C4-2B (cell line): Measurements from ENCODE around the gene ATP5F1D.

ENCODE experiments used
- H3K27ac ChIP-seq: fragments of 450-650 bp; 2 replicates; pipeline ENCODE4 v1.5.1; 2017
- ZFX ChIP-seq: fragments of 450-650 bp; IDR thresholded peaks from 2 replicates; pipeline ENCODE4 v1.6.1; 2017
- TF ChIP-seq, protein P1 (sequence below): fragments of 450-650 bp; conservative IDR thresholded peaks from 2 replicates; pipeline ENCODE4 v1.5.1; 2017; ENCODE audit warnings: mild to moderate bottlenecking

ATP5F1D gene

DNA sequence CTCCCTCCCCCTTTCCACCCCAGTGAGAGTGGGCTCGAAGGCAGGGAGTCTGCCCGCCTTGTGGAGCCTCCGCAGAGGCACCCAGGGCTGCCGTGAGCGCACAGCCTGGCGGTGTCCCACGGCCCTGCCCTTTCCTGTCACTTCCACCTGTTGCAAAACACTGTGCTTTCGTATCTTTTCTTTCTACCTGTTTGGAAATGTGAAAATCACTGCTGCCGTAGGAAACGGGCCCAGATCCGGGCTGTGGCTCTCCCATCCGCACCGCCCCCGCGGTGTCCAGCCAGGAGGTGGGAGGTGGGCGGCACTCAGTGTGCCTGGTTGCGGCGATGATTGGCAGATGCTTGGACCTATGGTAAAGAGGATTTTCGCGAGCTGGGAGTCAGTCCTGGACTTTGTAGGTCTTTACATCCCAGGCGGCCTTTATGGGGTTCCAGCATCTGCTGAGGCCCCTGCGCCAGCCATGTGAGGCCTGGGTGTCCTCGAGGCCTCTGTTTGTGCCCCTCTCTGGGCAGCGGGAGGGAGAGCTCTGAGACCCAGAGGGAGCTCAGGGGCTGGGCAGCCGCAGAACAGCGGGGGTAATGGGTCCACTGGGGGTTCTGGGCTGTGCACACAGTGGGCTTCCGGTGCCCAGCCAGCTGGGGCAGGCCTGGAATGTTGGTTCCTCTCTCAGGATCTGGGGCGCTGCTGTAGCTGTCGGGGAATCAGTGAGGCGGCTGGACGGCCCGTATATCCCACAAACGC lies 29.9 kb upstream of the ATP5F1D start:
- no peak for TF ChIP-seq ZFX
- TF ChIP-seq, protein P1, sequence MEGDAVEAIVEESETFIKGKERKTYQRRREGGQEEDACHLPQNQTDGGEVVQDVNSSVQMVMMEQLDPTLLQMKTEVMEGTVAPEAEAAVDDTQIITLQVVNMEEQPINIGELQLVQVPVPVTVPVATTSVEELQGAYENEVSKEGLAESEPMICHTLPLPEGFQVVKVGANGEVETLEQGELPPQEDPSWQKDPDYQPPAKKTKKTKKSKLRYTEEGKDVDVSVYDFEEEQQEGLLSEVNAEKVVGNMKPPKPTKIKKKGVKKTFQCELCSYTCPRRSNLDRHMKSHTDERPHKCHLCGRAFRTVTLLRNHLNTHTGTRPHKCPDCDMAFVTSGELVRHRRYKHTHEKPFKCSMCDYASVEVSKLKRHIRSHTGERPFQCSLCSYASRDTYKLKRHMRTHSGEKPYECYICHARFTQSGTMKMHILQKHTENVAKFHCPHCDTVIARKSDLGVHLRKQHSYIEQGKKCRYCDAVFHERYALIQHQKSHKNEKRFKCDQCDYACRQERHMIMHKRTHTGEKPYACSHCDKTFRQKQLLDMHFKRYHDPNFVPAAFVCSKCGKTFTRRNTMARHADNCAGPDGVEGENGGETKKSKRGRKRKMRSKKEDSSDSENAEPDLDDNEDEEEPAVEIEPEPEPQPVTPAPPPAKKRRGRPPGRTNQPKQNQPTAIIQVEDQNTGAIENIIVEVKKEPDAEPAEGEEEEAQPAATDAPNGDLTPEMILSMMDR, result no peak
- no peak overlapping the region; the same call in 1 of the 2 replicates for H3K27ac ChIP-seq

DNA sequence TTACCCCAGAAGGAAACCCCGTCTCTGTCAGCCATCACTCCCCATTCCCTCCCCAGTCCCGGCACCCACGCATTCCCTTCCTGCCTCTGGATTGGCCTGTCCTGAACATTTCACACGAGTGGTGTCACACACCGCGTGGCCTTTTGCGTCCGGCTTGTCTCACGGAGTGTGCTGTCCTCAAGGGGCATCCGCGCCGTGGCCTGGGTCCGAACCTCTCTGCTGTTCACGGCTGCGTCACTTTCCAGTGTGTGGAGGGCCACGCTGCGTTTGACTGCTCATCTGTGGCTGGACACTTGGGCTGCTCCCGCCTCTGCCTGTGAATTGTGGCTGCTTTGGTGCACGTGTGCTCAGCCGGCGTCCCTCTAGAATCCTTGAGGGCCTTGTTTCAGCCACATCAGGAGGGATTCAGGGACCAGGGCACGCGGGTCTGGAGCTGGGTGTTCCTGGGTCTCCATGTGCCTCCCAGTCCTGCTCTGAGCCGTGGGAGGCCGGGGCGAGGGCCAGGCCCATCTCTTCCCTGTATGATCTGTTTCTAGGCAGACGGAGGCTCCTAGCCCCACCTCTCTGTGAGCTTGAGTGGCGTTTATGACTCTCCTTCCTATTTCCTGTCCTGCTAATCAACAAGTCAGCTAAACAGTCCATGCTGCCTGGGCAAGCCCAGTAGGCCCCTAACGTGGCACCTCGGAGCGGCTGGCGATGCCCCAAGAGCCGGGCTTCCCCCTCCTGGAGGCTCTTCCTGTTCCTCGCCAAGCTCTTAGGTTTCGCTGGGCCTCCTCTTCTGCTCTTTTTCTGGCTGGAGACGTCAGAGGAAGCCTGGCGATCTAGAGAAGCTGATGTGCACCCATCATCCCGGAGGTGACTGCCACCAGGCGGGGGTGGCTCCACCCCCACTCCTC lies 27.9 kb upstream of the ATP5F1D start:
- TF ChIP-seq ZFX, result no peak
- TF ChIP-seq, protein P1, result no peak
- peak overlapping the region; percentile 18; the same call in 1 of the 2 replicates for H3K27ac ChIP-seq

- peak overlapping the region; percentile 18; the same call in 1 of the 2 replicates for H3K27ac ChIP-seq
- TF ChIP-seq, protein P1, result no peak
- no peak for TF ChIP-seq ZFX
These were observed 27.2 kb upstream of the ATP5F1D start for GRCh38 chr19:1214299-1214861.

DNA sequence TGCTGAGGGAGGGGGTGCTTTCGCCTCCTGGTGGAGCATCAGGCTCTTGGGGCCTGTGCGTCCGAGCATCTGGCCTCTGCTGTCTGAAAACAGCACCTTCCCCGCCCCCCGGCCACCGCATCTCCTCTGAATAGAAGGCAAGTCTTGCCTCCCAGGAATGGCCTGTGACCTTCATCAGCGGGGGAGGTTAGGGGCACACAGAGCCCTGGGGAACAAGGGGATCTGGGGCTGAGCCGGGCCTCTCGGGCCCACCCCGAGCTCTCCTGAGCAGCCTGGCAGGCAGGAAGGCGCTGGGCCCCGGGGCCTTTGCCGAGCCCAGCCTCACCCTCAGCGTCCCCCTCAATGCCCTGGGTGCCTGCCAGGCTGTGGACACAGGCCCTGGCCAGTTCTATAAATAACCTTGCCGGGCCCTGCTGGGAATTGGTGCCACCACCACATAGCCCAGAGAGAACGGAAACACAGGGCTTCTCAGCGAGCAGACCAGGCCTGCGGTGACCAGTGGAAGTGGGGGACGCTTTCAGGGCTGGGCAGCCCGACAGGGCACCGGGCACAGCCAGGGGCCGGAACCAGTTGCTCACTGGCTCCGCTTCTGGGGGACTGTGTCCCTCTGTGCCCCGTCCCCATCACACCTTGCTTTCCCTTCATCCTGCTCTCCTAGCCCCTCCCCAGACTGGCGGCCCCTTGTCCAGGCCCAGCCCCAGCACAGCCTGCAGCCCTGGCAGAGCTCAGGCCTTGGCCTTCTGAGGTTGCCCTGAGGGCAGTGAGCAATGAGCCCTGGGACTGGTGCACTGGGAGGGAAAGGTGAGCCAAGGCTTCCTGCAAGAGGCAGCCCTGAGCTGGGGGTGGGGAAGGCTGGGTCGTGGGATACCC lies 26.5 kb upstream of the ATP5F1D start:
- TF ChIP-seq, protein P1, result no peak
- no peak for TF ChIP-seq ZFX
- H3K27ac ChIP-seq, result peak overlapping the region; percentile 18; the same call in 1 of the 2 replicates

DNA sequence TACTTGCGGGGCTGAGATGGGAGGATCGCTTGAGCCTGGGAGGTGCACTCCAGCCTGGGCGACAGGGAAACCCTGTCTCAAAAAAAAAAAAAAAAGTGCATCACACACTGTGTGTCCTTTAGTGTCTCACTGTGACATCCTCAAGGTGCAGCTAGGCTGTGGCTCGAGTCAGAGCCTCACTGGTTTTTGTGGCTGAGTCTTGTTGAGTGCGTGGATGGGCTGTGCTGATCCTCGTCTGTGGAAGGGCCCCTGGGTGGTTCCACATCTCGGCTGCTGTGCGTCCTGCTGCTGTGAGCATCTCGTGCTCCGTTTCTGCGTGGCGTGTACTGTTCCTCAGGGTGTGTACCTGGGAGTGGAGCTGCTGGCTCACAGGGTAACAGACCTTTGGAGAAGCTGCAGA lies 24.8 kb upstream of the ATP5F1D start:
- TF ChIP-seq, protein P1, result no peak
- no peak for TF ChIP-seq ZFX
- H3K27ac ChIP-seq, result no peak overlapping the region

DNA sequence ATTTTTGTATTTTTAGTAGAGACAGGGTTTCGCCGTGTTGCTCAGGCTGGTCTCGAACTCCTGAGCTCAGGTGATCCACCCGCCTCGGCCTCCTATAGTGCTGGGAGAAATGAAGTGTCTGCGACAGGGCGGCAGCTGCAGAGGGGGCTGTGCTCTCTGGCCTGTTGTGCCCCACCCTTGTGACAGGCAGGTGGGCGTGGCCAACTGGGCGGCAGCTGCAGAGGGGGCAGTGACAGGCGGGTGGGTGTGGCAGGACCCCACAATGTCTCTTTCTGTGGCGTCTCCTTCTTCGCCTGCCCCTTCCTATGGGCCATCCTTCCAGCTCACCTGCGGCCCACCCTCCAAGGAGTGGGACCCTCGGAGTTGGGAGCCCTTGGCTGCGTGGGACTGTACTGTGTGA lies 24.2 kb upstream of the ATP5F1D start:
- no peak for TF ChIP-seq ZFX
- TF ChIP-seq, protein P1, result no peak
- H3K27ac ChIP-seq, result no peak overlapping the region
